H1 (cell line): Measurements from ENCODE around the gene PAAF1. TPM values are rescaled to one million over a fixed set of nuclear protein-coding genes. Genes with fewer than 3 reads are reported as not detected.

Experiments used
- ASH2L ChIP-seq: fragments of 200-600, 300-600 bp; sonication (generic); IDR thresholded peaks from one replicate; pipeline ENCODE4 v1.7.1; 2017; ENCODE audit warnings: low read length
- CREB1 ChIP-seq: IDR thresholded peaks from 2 replicates; pipeline ENCODE4 v1.6.1; 2012; ENCODE audit warnings: inconsistent platforms
- SRF ChIP-seq: IDR thresholded peaks from 2 replicates; pipeline ENCODE4 v1.6.1; 2011; ENCODE audit warnings: mild to moderate bottlenecking, low read depth, low read length, moderate library complexity
- polyA plus RNA-seq, 7 experiments: library from polyadenylated mRNA; depleted of rRNA in 3 of 7; stranded (reverse) in 5 of 7; unstranded in 2 of 7; fragments of >200 nt in 5 of 7; fragments of 200-250 nt in 2 of 7; gene quantifications; 1 replicate in 5 of 7; 2 replicates in 1 of 7; 4 replicates in 1 of 7; pipeline versions ENCODE4 v1.2.1 to v1.2.3, GENCODE V29; 2011 to 2013; ENCODE audit warnings: missing spikeins in 2 of 7, mixed read lengths in 2 of 7
- total RNA-seq: library from RNA; stranded (reverse); fragmentation: NEBNext Ultra II Directional; extraction: Animal tissue kit (Norgen Biotek cat#: 25700); gene quantifications from 2 replicates; pipeline ENCODE4 v1.2.1, GENCODE V29; 2021

Gene PAAF1
- total and polyA plus RNA-seq, 2 of the 8 experiments (the other 6 are each of a cell fraction or from before 2014, with no cell fraction given) = 24.4 to 28.8 TPM

DNA sequence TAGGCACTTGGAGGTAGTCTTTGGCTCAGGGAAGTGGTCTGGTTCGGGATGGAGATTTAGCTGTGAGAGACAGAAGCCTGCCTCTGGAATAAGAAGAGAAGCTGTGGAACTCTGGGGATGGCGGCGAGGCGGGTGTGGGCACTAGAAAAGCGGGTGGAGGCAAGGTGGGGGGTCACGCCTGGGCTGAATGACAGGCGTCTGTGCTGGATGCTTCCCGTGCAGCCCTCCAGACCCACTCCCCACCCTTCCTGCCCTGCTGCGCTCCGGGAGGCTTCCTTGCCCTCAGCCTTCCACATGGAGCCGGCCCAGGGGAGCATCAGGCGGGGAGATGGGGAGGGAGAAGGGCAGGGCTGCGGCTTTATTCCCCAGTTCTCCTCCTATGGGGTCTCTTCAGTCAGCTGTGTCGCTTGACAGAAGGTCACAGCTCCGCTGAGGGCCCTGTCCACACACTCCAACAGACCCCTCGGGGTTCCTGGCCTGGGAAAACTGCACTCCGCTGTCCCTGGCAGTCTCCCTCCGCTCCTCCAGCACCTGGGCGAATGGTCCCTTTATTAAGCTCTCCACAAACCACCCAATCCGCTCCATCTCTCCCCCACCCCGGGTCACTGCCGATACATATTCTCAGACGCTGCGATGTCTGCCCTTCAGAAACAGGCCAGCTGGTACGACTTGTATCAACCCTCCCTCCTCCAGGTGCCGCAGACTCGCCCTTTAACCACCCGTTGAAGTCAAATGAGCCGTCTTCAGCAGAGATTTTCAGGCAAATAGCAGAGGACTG is 80.3 kb downstream of the PAAF1 start (continued):
- TF ChIP-seq SRF = no peak
- TF ChIP-seq ASH2L = no peak
- no peak for TF ChIP-seq CREB1
